Activated CD4-positive, alpha-beta memory T cell treated with anti-CD3 and anti-CD28 coated beads, Interleukin-2, amount 10 ng/mL, durations not matched to agents 7 days and 5 days (primary cell): ENCODE results near the gene DEAF1. TPM values are rescaled to one million over a fixed set of nuclear protein-coding genes. Genes with fewer than 3 reads are reported as not detected.

Experiments used
- CTCF ChIA-PET: fragments of 350-600 bp; sonication (Branson Sonifier 250); formaldehyde crosslinking; loops from one replicate; lab custom pipeline; 2021; ENCODE audit warnings: antibody characterized with exemption, inconsistent platforms; lab: Charles Lee
- POLR2A ChIA-PET: fragments of 350-600 bp; sonication (Branson Sonifier 250); formaldehyde crosslinking; loops from one replicate; lab custom pipeline; 2021; ENCODE audit warnings: antibody characterized with exemption; lab: Charles Lee
- DNase-seq: peaks from one replicate; pipeline ENCODE4 v3.0.0-alpha.2; 2020
- H3K27ac Mint-ChIP-seq: one replicate; pipeline ENCODE4 v1.8.0; 2021; ENCODE audit warnings: mild to moderate bottlenecking, mixed read lengths
- H3K27me3 Mint-ChIP-seq: one replicate; pipeline ENCODE4 v1.8.0; 2021; ENCODE audit warnings: mixed read lengths
- H3K36me3 Mint-ChIP-seq: one replicate; pipeline ENCODE4 v1.8.0; 2021; ENCODE audit warnings: low read depth, mixed read lengths
- H3K4me1 Mint-ChIP-seq: one replicate; pipeline ENCODE4 v1.8.0; 2021; ENCODE audit warnings: mixed read lengths
- H3K4me3 Mint-ChIP-seq: one replicate; pipeline ENCODE4 v1.8.0; 2021; ENCODE audit warnings: mild to moderate bottlenecking, mixed read lengths
- H3K9me3 Mint-ChIP-seq: one replicate; pipeline ENCODE4 v1.8.0; 2021; ENCODE audit warnings: mixed read lengths
- total RNA-seq, 2 experiments: library from RNA; stranded (reverse); gene quantifications; one replicate each; pipeline ENCODE4 v1.2.3, GENCODE V29; 2021

The DEAF1 gene
- total RNA-seq, 2 experiments from 2014 or later: 33.0 to 34.2 TPM

GRCh38 chr11:726278-727220 is 31.5 kb upstream of the DEAF1 start:
- Mint-ChIP-seq H3K9me3 (no peaks in the 10 kb centered on the region), H3K27ac (peak overlapping the region; percentile 19), H3K27me3 (peaks cover 11% of the 10 kb centered on the region), H3K36me3 (no peaks in the 10 kb centered on the region), H3K4me1 (peaks cover 23% of the 10 kb centered on the region), H3K4me3 (peak overlapping the region; percentile 64)
- peak; percentile 66 for DNase-seq
- ChIA-PET CTCF (interaction anchor here (0.6 to 3.8 kb wide), 22 partner anchors 11 to 513 kb away, joined by 3 to 31 read pairs (median 4); partner anchors contain the start of genes DEAF1, IRF7, LMNTD2 and PHRF1), POLR2A (interaction anchor here (0.6 to 3.9 kb wide), 15 partner anchors 14 to 220 kb away, joined by 3 to 28 read pairs (median 5); partner anchors contain the start of genes DEAF1, GATD1, IRF7 and PHRF1)

- CTCF ChIA-PET: interaction anchor here (0.6 to 3.8 kb wide), 17 partner anchors 12 to 512 kb away, joined by 3 to 31 read pairs (median 5); partner anchors contain the start of genes DEAF1, IRF7, LMNTD2 and PHRF1
- no peak for DNase-seq
- no peak overlapping the region for H3K27ac Mint-ChIP-seq
Measured at GRCh38 chr11:725624-726202, 30.7 kb upstream of the DEAF1 start.

GRCh38 chr11:724778-725386 is 29.9 kb upstream of the DEAF1 start:
- Mint-ChIP-seq H3K27me3 (peaks cover 19% of the 10 kb centered on the region), H3K9me3 (no peaks in the 10 kb centered on the region), H3K4me1 (peaks cover 27% of the 10 kb centered on the region), H3K4me3 (peak overlapping the region; percentile 64), H3K27ac (no peak overlapping the region), H3K36me3 (no peaks in the 10 kb centered on the region)
- CTCF ChIA-PET: interaction anchor here (1.2 to 4.2 kb wide), 11 partner anchors 9 to 170 kb away, joined by 3 to 34 read pairs (median 6); partner anchors contain the start of genes DEAF1, TALDO1 and TMEM80
- no peak for DNase-seq
- POLR2A ChIA-PET: interaction anchor here (1.0 to 3.9 kb wide), 8 partner anchors 23 to 218 kb away, joined by 3 to 28 read pairs (median 6); partner anchors contain the start of genes DEAF1, GATD1, HRAS and IRF7

More at GRCh38 chr11:725624-726202, 30.7 kb upstream of the DEAF1 start:
- Mint-ChIP-seq H3K27me3 (peaks cover 14% of the 10 kb centered on the region), H3K4me1 (peaks cover 26% of the 10 kb centered on the region), H3K4me3 (peak overlapping the region; percentile 64), H3K9me3 (no peaks in the 10 kb centered on the region), H3K36me3 (no peaks in the 10 kb centered on the region)
- POLR2A ChIA-PET: interaction anchor here (0.8 to 3.9 kb wide), 15 partner anchors 21 to 219 kb away, joined by 3 to 28 read pairs (median 5); partner anchors contain the start of genes DEAF1, GATD1, HRAS and IRF7

- H3K27me3 Mint-ChIP-seq: peaks cover 26% of the 10 kb centered on the region
- no peaks in the 10 kb centered on the region for H3K9me3 Mint-ChIP-seq
- H3K36me3 Mint-ChIP-seq: no peaks in the 10 kb centered on the region
- H3K4me3 Mint-ChIP-seq: no peak overlapping the region
- DNase-seq: peak; percentile 36
- ChIA-PET POLR2A (interaction anchor here (1.4 to 3.9 kb wide), 4 partner anchors 29 to 218 kb away, joined by 3 to 28 read pairs (median 10); partner anchors contain the start of genes DEAF1, GATD1, HRAS and RNH1), CTCF (interaction anchor here (0.7 to 4.2 kb wide), 10 partner anchors 10 to 177 kb away, joined by 3 to 34 read pairs (median 4); partner anchors contain the start of genes DEAF1, IRF7, TALDO1 and TMEM80)
- H3K27ac Mint-ChIP-seq: no peak overlapping the region
- H3K4me1 Mint-ChIP-seq: peaks cover 31% of the 10 kb centered on the region
Measured at GRCh38 chr11:724049-724777, 29.2 kb upstream of the DEAF1 start.

DNA sequence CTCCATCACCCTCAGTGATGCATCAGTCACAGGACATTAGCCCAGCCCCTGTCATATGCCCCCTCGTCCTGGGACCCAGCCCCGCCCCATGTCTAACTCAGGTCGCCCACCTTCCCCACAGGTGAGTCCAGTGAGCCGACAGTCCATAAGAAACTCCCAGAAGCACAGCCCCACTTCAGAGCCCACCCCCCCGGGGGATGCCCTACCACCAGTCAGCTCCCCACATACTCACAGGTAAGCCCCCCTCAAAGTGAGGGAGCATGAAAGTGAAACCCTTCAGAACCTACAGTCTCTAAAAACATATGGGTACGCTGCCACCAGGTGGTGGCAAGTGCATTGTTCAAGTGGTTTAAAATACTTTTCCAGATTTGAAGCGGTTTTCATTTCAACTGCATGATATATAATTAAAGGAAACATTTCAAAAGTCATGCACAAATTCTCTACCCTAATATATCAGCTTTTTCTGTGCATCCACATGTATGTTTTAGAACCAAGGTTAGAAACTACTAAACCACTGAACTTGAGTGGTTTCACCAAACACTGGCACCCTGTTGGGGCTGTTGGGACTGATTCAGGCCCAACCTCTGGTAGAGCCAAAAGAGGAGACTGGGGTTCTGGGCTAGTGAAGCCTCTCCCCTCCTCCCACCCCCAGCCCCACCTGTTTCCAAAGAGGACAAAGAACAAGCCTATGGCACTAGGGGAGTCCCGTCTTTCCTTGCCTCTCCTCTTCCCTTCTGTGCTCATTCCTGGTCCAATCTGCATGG is 28.3 kb upstream of the DEAF1 start:
- POLR2A ChIA-PET: interaction anchor here (1.4 to 3.9 kb wide), 4 partner anchors 27 to 187 kb away, joined by 3 to 28 read pairs (median 14); partner anchors contain the start of genes DEAF1, GATD1, HRAS and TMEM80
- DNase-seq: peak; percentile 65
- Mint-ChIP-seq H3K36me3 (no peaks in the 10 kb centered on the region), H3K4me1 (peaks cover 32% of the 10 kb centered on the region), H3K9me3 (no peaks in the 10 kb centered on the region), H3K4me3 (peak overlapping the region; percentile 68), H3K27me3 (peaks cover 29% of the 10 kb centered on the region), H3K27ac (no peak overlapping the region)
- CTCF ChIA-PET: interaction anchor here (0.6 to 4.2 kb wide), 12 partner anchors 10 to 176 kb away, joined by 3 to 34 read pairs (median 4); partner anchors contain the start of genes DEAF1, IRF7 and TMEM80

- peaks cover 29% of the 10 kb centered on the region for H3K4me1 Mint-ChIP-seq
- ChIA-PET POLR2A (interaction anchor here (0.9 to 3.2 kb wide), 3 partner anchors 26 to 167 kb away, joined by 3 to 22 read pairs (median 10); partner anchors contain the start of genes DEAF1 and TMEM80), CTCF (interaction anchor here (0.7 to 4.2 kb wide), 7 partner anchors 9 to 175 kb away, joined by 3 to 34 read pairs (median 4); partner anchors contain the start of genes DEAF1, IRF7 and TMEM80)
- no peak overlapping the region for H3K4me3 Mint-ChIP-seq
- H3K27ac Mint-ChIP-seq: no peak overlapping the region
- H3K36me3 Mint-ChIP-seq: no peaks in the 10 kb centered on the region
- peaks cover 29% of the 10 kb centered on the region for H3K27me3 Mint-ChIP-seq
- no peaks in the 10 kb centered on the region for H3K9me3 Mint-ChIP-seq
- DNase-seq: no peak
Measured at GRCh38 chr11:722346-722811, 27.4 kb upstream of the DEAF1 start.

DNA sequence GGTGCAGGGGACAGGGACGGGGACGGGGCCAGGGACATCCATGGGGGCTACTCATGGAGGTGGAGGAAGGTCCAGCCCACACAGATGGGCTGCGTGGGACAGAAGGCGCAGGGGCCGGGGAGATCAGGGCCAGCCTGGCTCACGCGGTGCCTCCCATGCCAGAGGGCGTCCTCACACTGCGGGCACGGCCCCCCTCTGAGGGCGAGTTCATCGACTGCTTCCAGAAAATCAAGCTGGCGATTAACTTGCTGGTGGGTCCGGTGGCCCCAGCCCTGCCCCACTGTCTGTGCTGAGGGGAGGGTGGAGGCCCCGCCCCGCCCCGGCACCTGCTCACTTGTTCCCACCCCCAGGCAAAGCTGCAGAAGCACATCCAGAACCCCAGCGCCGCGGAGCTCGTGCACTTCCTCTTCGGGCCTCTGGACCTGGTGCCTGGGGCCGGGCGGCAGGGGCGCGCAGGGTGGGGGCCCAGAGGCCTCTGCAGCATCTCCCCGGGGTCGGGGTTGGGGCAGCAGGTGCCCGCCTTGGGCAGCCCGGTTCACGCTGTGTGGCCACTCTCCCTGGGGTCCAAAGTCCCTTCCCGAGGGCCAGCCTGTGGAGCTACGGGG is 26.8 kb upstream of the DEAF1 start:
- Mint-ChIP-seq H3K27me3 (peaks cover 29% of the 10 kb centered on the region), H3K27ac (no peak overlapping the region), H3K4me3 (peak overlapping the region; percentile 21), H3K4me1 (peaks cover 27% of the 10 kb centered on the region), H3K9me3 (no peaks in the 10 kb centered on the region), H3K36me3 (no peaks in the 10 kb centered on the region)
- POLR2A ChIA-PET: interaction anchor here (0.7 to 3.2 kb wide), 4 partner anchors 26 to 166 kb away, joined by 3 to 22 read pairs (median 6); partner anchors contain the start of genes DEAF1 and TMEM80
- CTCF ChIA-PET: interaction anchor here (0.6 to 4.2 kb wide), 7 partner anchors 9 to 176 kb away, joined by 3 to 34 read pairs (median 4); partner anchors contain the start of genes DEAF1 and TMEM80
- DNase-seq: peak; percentile 61

- H3K4me1 Mint-ChIP-seq: peaks cover 24% of the 10 kb centered on the region
- H3K4me3 Mint-ChIP-seq: peak overlapping the region; percentile 21
- no peaks in the 10 kb centered on the region for H3K36me3 Mint-ChIP-seq
- no peaks in the 10 kb centered on the region for H3K9me3 Mint-ChIP-seq
- H3K27me3 Mint-ChIP-seq: peaks cover 31% of the 10 kb centered on the region
- H3K27ac Mint-ChIP-seq: no peak overlapping the region
- POLR2A ChIA-PET: interaction anchor here (0.7 to 3.2 kb wide), 4 partner anchors 25 to 166 kb away, joined by 3 to 22 read pairs (median 6); partner anchors contain the start of genes DEAF1 and TMEM80
- DNase-seq: no peak
- CTCF ChIA-PET: interaction anchor here (0.6 to 4.2 kb wide), 5 partner anchors 9 to 167 kb away, joined by 3 to 34 read pairs (median 4); partner anchors contain the start of genes DEAF1 and TMEM80
Measured at GRCh38 chr11:721247-721740, 26.3 kb upstream of the DEAF1 start.

DNA sequence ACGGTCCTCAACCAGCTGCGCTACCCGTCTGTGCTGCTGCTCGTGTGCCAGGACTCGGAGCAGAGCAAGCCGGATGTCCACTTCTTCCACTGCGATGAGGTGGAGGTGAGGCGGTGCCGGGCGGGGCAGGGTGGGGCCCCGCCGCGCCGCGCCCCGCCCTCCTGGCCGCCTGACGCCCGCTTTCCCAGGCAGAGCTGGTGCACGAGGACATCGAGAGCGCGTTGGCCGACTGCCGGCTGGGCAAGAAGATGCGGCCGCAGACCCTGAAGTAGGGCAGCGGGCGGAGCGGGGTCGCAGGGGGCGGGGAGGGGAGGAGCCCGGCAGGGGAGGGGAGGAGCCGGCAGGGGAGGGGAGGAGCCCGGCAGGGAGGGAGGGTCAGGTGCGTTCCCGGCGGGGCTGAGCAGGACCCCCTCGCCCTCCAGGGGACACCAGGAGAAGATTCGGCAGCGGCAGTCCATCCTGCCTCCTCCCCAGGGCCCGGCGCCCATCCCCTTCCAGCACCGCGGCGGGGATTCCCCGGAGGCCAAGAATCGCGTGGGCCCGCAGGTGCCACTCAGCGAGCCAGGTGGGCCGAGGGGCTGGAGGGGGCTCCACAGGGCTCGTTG is 25.7 kb upstream of the DEAF1 start:
- H3K4me3 Mint-ChIP-seq: no peak overlapping the region
- H3K27me3 Mint-ChIP-seq: peaks cover 32% of the 10 kb centered on the region
- peaks cover 22% of the 10 kb centered on the region for H3K4me1 Mint-ChIP-seq
- no peak overlapping the region for H3K27ac Mint-ChIP-seq
- H3K36me3 Mint-ChIP-seq: no peaks in the 10 kb centered on the region
- peak; percentile 74 for DNase-seq
- POLR2A ChIA-PET: interaction anchor here (0.9 to 3.2 kb wide), 3 partner anchors 25 to 214 kb away, joined by 3 to 22 read pairs (median 10); partner anchors contain the start of genes DEAF1, RNH1 and TMEM80
- no peaks in the 10 kb centered on the region for H3K9me3 Mint-ChIP-seq
- CTCF ChIA-PET: interaction anchor here (0.6 to 4.2 kb wide), 3 partner anchors 24 to 200 kb away, joined by 3 to 34 read pairs (median 3); partner anchors contain the start of genes DEAF1 and TMEM80
